Measurements from ENCODE around the gene ORAI3. TPM values are rescaled to one million over a fixed set of nuclear protein-coding genes. Genes with fewer than 3 reads are reported as not detected.
A peak's percentile ranks its signal among the peaks of the same experiment; 100 is the strongest.

The ORAI3 gene
- total RNA-seq, 6 experiments from 2014 or later = 15.2 to 26.2 (median 18.4) TPM

GRCh38 chr16:30958175-30959079 is 9.6 kb downstream of the ORAI3 start:
- H3K4me1 Mint-ChIP-seq (ENCODE audit: low read depth) = peaks cover 22% of the 10 kb centered on the region
- DNase-seq = peak; percentile 47
- peaks cover 28% of the 10 kb centered on the region for H3K36me3 Mint-ChIP-seq (ENCODE audit: low read depth)

GRCh38 chr16:30961384-30961783 is 12.5 kb downstream of the ORAI3 start:
- Mint-ChIP-seq H3K9me3 (no peaks in the 10 kb centered on the region), H3K36me3 (ENCODE audit: low read depth) (peaks cover 37% of the 10 kb centered on the region), H3K27me3 (ENCODE audit: insufficient read depth) (peaks cover 9% of the 10 kb centered on the region; the same call in 1 of the 2 replicates), H3K4me1 (ENCODE audit: low read depth) (peaks cover 22% of the 10 kb centered on the region), H3K27ac (no peak overlapping the region), H3K4me3 (no peak overlapping the region)
- TF ChIP-seq CTCF (IDR thresholded peaks at IDR 0.05) = no peak
- DNase-seq = no peak

More at GRCh38 chr16:30958175-30959079, 9.6 kb downstream of the ORAI3 start:
- peak; percentile 18; the same call in 1 of the 2 replicates for TF ChIP-seq CTCF (IDR thresholded peaks at IDR 0.05)
- peak overlapping the region; percentile 87 for H3K27ac Mint-ChIP-seq
- H3K27me3 Mint-ChIP-seq (ENCODE audit: insufficient read depth) = peaks cover 9% of the 10 kb centered on the region; the same call in 1 of the 2 replicates
- H3K9me3 Mint-ChIP-seq = no peaks in the 10 kb centered on the region
- peak overlapping the region; percentile 93 for H3K4me3 Mint-ChIP-seq

- H3K27ac Mint-ChIP-seq = no peak overlapping the region
- peaks cover 50% of the 10 kb centered on the region for H3K36me3 Mint-ChIP-seq (ENCODE audit: low read depth)
- H3K4me3 Mint-ChIP-seq = no peak overlapping the region
- DNase-seq = no peak
- no peaks in the 10 kb centered on the region; the same call in 1 of the 2 replicates for H3K27me3 Mint-ChIP-seq (ENCODE audit: insufficient read depth)
- no peak for TF ChIP-seq CTCF (IDR thresholded peaks at IDR 0.05)
- H3K4me1 Mint-ChIP-seq (ENCODE audit: low read depth) = peaks cover 13% of the 10 kb centered on the region
- no peaks in the 10 kb centered on the region for H3K9me3 Mint-ChIP-seq
Measured at GRCh38 chr16:30963925-30964511, 15.2 kb downstream of the ORAI3 start.

- DNase-seq = no peak
- Mint-ChIP-seq H3K27me3 (ENCODE audit: insufficient read depth) (no peaks in the 10 kb centered on the region; the same call in 1 of the 2 replicates), H3K4me1 (ENCODE audit: low read depth) (peaks cover 7% of the 10 kb centered on the region), H3K36me3 (ENCODE audit: low read depth) (peaks cover 48% of the 10 kb centered on the region), H3K9me3 (no peaks in the 10 kb centered on the region), H3K27ac (no peak overlapping the region), H3K4me3 (no peak overlapping the region)
- TF ChIP-seq CTCF (IDR thresholded peaks at IDR 0.05) = no peak
Measured at GRCh38 chr16:30964574-30965226, 15.8 kb downstream of the ORAI3 start.

- Mint-ChIP-seq H3K4me1 (ENCODE audit: low read depth) (no peaks in the 10 kb centered on the region), H3K9me3 (no peaks in the 10 kb centered on the region)
Measured at GRCh38 chr16:30965436-30965835, 16.6 kb downstream of the ORAI3 start.

More at GRCh38 chr16:30965436-30965835, 16.6 kb downstream of the ORAI3 start:
- no peak for TF ChIP-seq CTCF (IDR thresholded peaks at IDR 0.05)
- Mint-ChIP-seq H3K4me3 (no peak overlapping the region), H3K27me3 (ENCODE audit: insufficient read depth) (no peaks in the 10 kb centered on the region; the same call in 1 of the 2 replicates), H3K36me3 (ENCODE audit: low read depth) (peaks cover 42% of the 10 kb centered on the region), H3K27ac (no peak overlapping the region)
- DNase-seq = no peak

Measured in HFFc6 (cell line).